Measurements from ENCODE around the gene LOXL3.

The LOXL3 gene

DNA sequence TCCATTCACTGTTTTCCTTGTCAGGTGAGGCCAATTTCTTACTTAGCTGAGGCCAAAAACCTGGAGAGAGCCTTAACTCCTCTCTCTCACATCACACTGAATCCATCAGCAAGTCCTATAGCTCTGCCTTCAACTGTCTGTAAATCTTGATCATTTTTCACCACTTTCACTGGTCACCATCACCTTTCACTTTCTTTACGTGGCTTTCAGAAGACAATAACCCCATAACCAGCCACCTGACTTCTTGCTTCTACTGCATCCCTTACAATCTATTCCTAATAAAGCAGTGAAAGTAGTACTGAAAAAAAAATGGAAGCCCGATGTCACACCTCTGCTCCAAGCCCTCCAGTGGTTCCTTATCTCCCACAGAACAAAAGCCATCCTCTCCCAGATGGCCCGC, 7.7 kb downstream of the LOXL3 start:
- TF ChIP-seq EZH2phosphoT487 (IDR thresholded peaks at IDR 0.05; ENCODE audit: borderline replicate concordance, low read length), result no peak
- TF ChIP-seq, protein P1, sequence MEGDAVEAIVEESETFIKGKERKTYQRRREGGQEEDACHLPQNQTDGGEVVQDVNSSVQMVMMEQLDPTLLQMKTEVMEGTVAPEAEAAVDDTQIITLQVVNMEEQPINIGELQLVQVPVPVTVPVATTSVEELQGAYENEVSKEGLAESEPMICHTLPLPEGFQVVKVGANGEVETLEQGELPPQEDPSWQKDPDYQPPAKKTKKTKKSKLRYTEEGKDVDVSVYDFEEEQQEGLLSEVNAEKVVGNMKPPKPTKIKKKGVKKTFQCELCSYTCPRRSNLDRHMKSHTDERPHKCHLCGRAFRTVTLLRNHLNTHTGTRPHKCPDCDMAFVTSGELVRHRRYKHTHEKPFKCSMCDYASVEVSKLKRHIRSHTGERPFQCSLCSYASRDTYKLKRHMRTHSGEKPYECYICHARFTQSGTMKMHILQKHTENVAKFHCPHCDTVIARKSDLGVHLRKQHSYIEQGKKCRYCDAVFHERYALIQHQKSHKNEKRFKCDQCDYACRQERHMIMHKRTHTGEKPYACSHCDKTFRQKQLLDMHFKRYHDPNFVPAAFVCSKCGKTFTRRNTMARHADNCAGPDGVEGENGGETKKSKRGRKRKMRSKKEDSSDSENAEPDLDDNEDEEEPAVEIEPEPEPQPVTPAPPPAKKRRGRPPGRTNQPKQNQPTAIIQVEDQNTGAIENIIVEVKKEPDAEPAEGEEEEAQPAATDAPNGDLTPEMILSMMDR (IDR thresholded peaks at IDR 0.05; ENCODE audit: low read depth, low read length, poor library complexity, severe bottlenecking), result no peak
- Histone ChIP-seq H3K27me3 (ENCODE audit: control insufficient read depth, low read length) (peaks cover 39% of the 10 kb centered on the region), H4K20me1 (ENCODE audit: control insufficient read depth, insufficient read depth, low read depth, low read length) (no peaks in the 10 kb centered on the region), H3K36me3 (ENCODE audit: control insufficient read depth, low read length) (no peaks in the 10 kb centered on the region), H3K27ac (ENCODE audit: low read depth, low read length) (no peak overlapping the region), H3K4me1 (ENCODE audit: control insufficient read depth, low read length) (peaks cover 4% of the 10 kb centered on the region; the same call in 1 of the 2 replicates), H3K4me3 (ENCODE audit: low read length) (no peak overlapping the region), H3K9me3 (ENCODE audit: control insufficient read depth, insufficient read depth, low read length) (no peaks in the 10 kb centered on the region), H3K4me2 (ENCODE audit: low read length) (no peak overlapping the region), H3K79me2 (ENCODE audit: control insufficient read depth, low read length) (no peaks in the 10 kb centered on the region), H3K9me2 (replicated peaks; ENCODE audit: control insufficient read depth, low read length) (no peaks in the 10 kb centered on the region), H3F3A (ENCODE audit: control insufficient read depth, insufficient read depth) (no peaks in the 10 kb centered on the region)

DNA sequence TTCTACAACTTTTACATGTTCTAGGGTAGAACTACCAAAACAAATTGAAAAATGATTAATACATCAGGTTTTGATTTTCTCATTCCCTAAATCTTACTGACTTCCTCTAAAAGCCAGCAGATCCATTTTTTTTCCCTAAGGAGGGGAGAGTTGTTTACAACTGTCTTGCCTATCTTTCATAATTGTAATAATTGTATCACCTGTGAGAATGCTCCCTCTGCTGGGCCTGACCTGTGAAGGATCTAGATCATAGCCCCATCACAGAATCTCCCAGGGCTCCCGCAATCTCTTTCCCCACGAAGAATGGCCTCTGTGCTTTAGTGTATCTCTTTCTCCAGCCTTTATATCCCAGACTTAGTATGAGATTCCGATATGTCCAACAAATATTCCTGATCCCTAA, 9.1 kb downstream of the LOXL3 start:
- H4K20me1 ChIP-seq (ENCODE audit: control insufficient read depth, insufficient read depth, low read depth, low read length), result no peaks in the 10 kb centered on the region
- no peaks in the 10 kb centered on the region for H3K9me2 ChIP-seq (replicated peaks; ENCODE audit: control insufficient read depth, low read length)
- H3K27me3 ChIP-seq (ENCODE audit: control insufficient read depth, low read length), result peaks cover 31% of the 10 kb centered on the region
- peaks cover 4% of the 10 kb centered on the region; the same call in 1 of the 2 replicates for H3K4me1 ChIP-seq (ENCODE audit: control insufficient read depth, low read length)
- H3K4me2 ChIP-seq (ENCODE audit: low read length), result no peak overlapping the region
- H3K9me3 ChIP-seq (ENCODE audit: control insufficient read depth, insufficient read depth, low read length), result no peaks in the 10 kb centered on the region
- H3F3A ChIP-seq (ENCODE audit: control insufficient read depth, insufficient read depth), result no peaks in the 10 kb centered on the region
- H3K4me3 ChIP-seq (ENCODE audit: low read length), result no peak overlapping the region
- H3K27ac ChIP-seq (ENCODE audit: low read depth, low read length), result no peak overlapping the region
- H3K79me2 ChIP-seq (ENCODE audit: control insufficient read depth, low read length), result no peaks in the 10 kb centered on the region
- no peak for TF ChIP-seq EZH2phosphoT487 (IDR thresholded peaks at IDR 0.05; ENCODE audit: borderline replicate concordance, low read length)
- TF ChIP-seq, protein P1 (IDR thresholded peaks at IDR 0.05; ENCODE audit: low read depth, low read length, poor library complexity, severe bottlenecking), result peak; percentile 46
- no peaks in the 10 kb centered on the region for H3K36me3 ChIP-seq (ENCODE audit: control insufficient read depth, low read length)

GRCh38 chr2:74542978-74543377, 10.8 kb downstream of the LOXL3 start:
- Histone ChIP-seq H3K9me3 (ENCODE audit: control insufficient read depth, insufficient read depth, low read length) (no peaks in the 10 kb centered on the region), H3F3A (ENCODE audit: control insufficient read depth, insufficient read depth) (no peaks in the 10 kb centered on the region), H3K36me3 (ENCODE audit: control insufficient read depth, low read length) (no peaks in the 10 kb centered on the region), H4K20me1 (ENCODE audit: control insufficient read depth, insufficient read depth, low read depth, low read length) (no peaks in the 10 kb centered on the region), H3K4me2 (ENCODE audit: low read length) (no peak overlapping the region), H3K4me3 (ENCODE audit: low read length) (no peak overlapping the region), H3K27ac (ENCODE audit: low read depth, low read length) (no peak overlapping the region), H3K27me3 (ENCODE audit: control insufficient read depth, low read length) (peaks cover 31% of the 10 kb centered on the region), H3K4me1 (ENCODE audit: control insufficient read depth, low read length) (0 out of 2 replicates have a peak, but pooled peaks cover 3% of the 10 kb centered on the region), H3K9me2 (replicated peaks; ENCODE audit: control insufficient read depth, low read length) (no peaks in the 10 kb centered on the region), H3K79me2 (ENCODE audit: control insufficient read depth, low read length) (no peaks in the 10 kb centered on the region)
- no peak for TF ChIP-seq EZH2phosphoT487 (IDR thresholded peaks at IDR 0.05; ENCODE audit: borderline replicate concordance, low read length)
- TF ChIP-seq, protein P1 (IDR thresholded peaks at IDR 0.05; ENCODE audit: low read depth, low read length, poor library complexity, severe bottlenecking), result no peak

Data from DOHH2 (cell line).